ENCODE data around the gene C1QTNF8. TPM values are rescaled to one million over a fixed set of nuclear protein-coding genes. Genes with fewer than 3 reads are reported as not detected.

The C1QTNF8 gene
- total RNA-seq, 1 experiment from 2014 or later, result not detected

GRCh38 chr16:1107731-1108130 lies 11.7 kb upstream of the C1QTNF8 start:
- Mint-ChIP-seq H3K4me3 (ENCODE audit: low read depth, unreplicated experiment) (no peak overlapping the region), H3K27ac (ENCODE audit: unreplicated experiment) (no peak overlapping the region), H3K27me3 (ENCODE audit: unreplicated experiment) (peaks cover 92% of the 10 kb centered on the region), H3K4me1 (ENCODE audit: low read depth, unreplicated experiment) (no peaks in the 10 kb centered on the region), H3K9me3 (ENCODE audit: low read depth, unreplicated experiment) (no peaks in the 10 kb centered on the region), H3K36me3 (ENCODE audit: insufficient read depth, unreplicated experiment) (no peaks in the 10 kb centered on the region)
- intact Hi-C loops (cut with micrococcal nuclease; ENCODE audit: unreplicated experiment), result loop anchor here (2.0 kb wide), 1 partner anchor 85 kb away; no protein-coding TSS in a partner anchor
- no peak for TF ChIP-seq CTCF (IDR thresholded peaks at IDR 0.05; ENCODE audit: unreplicated experiment)
- no peak for DNase-seq
- BruUV-seq (replicated peaks), result no TSS peak
- CTCF ChIA-PET, result no interaction called here

GRCh38 chr16:1107141-1107540 lies 11.1 kb upstream of the C1QTNF8 start:
- Mint-ChIP-seq H3K9me3 (ENCODE audit: low read depth, unreplicated experiment) (no peaks in the 10 kb centered on the region), H3K4me3 (ENCODE audit: low read depth, unreplicated experiment) (no peak overlapping the region), H3K27ac (ENCODE audit: unreplicated experiment) (no peak overlapping the region), H3K27me3 (ENCODE audit: unreplicated experiment) (peaks cover 86% of the 10 kb centered on the region), H3K4me1 (ENCODE audit: low read depth, unreplicated experiment) (no peaks in the 10 kb centered on the region), H3K36me3 (ENCODE audit: insufficient read depth, unreplicated experiment) (no peaks in the 10 kb centered on the region)
- intact Hi-C loops (cut with micrococcal nuclease; ENCODE audit: unreplicated experiment), result loop anchor here (2.0 kb wide), 1 partner anchor 86 kb away; no protein-coding TSS in a partner anchor
- no peak for DNase-seq
- CTCF ChIA-PET, result interaction anchor here (0.8 kb wide), 1 partner anchor 87 kb away, joined by 3 read pairs; no protein-coding TSS in a partner anchor
- no peak for TF ChIP-seq CTCF (IDR thresholded peaks at IDR 0.05; ENCODE audit: unreplicated experiment)
- no TSS peak for BruUV-seq (replicated peaks)

DNA sequence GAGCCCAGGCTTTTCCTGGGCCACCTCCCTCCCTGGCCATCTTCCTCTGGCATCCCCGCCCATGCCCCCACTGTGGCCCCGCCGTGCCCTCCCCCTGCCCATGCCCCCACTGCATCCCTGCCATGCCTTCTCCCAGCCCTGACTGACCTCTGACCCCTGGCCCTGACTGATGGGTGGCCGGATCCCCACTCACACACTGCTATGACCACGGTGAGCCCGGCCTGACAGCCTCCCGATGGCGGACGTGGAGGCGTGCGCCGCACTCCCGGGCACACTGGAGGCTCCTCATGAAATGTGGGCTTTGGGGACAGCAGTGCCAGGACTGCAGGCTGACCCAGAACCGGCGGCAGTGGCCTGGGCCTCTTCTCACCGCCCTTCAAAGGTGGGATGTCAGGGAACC lies 10.6 kb upstream of the C1QTNF8 start:
- no peaks in the 10 kb centered on the region for H3K4me1 Mint-ChIP-seq (ENCODE audit: low read depth, unreplicated experiment)
- H3K9me3 Mint-ChIP-seq (ENCODE audit: low read depth, unreplicated experiment), result no peaks in the 10 kb centered on the region
- TF ChIP-seq CTCF (IDR thresholded peaks at IDR 0.05; ENCODE audit: unreplicated experiment), result no peak
- no TSS peak for BruUV-seq (replicated peaks)
- H3K36me3 Mint-ChIP-seq (ENCODE audit: insufficient read depth, unreplicated experiment), result no peaks in the 10 kb centered on the region
- intact Hi-C loops (cut with micrococcal nuclease; ENCODE audit: unreplicated experiment), result loop anchor here (2.0 kb wide), 1 partner anchor 86 kb away; no protein-coding TSS in a partner anchor
- no peak overlapping the region for H3K27ac Mint-ChIP-seq (ENCODE audit: unreplicated experiment)
- H3K4me3 Mint-ChIP-seq (ENCODE audit: low read depth, unreplicated experiment), result no peak overlapping the region
- H3K27me3 Mint-ChIP-seq (ENCODE audit: unreplicated experiment), result peaks cover 84% of the 10 kb centered on the region
- CTCF ChIA-PET, result interaction anchor here (0.8 to 1.3 kb wide), 2 partner anchors 87 kb away, joined by 3 to 6 read pairs; no protein-coding TSS in a partner anchor
- DNase-seq, result no peak

DNA sequence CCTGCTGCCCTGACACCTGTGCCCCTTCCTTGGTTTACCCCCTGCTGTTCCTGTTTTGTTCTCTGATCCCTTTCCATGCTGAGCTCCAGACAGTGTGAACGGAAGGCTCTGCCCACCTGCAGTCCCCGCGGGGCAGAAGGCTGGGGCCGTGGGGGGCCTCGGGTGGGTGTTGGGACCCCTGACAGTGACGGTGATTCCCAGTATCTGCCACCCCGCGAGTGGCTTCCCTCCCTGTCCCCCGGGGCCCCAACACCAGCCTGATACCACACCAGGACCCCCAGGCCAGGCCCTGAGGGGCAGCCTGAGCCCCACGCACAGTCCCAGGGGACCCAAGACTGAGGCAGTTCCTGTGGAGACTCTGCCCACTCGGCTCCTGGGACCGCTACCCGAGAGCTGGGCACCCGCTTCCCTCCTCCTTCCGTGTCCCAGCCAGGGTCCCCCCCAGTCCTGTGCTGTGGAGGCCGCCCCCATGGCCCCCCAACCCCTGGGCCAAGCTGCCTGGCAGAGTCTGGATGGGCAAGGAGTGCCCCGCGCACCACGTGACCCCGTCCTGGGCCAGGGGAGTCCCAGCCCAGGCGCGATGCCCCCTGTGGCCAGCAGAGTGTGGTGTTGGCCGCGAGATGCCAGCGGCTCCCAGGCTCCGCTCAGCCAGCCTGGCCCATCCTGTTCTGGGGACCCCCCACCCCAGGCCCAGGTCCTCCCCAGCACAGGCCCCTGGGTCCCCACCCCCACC lies 10.0 kb upstream of the C1QTNF8 start:
- Mint-ChIP-seq H3K9me3 (ENCODE audit: low read depth, unreplicated experiment) (no peaks in the 10 kb centered on the region), H3K4me1 (ENCODE audit: low read depth, unreplicated experiment) (no peaks in the 10 kb centered on the region), H3K36me3 (ENCODE audit: insufficient read depth, unreplicated experiment) (no peaks in the 10 kb centered on the region), H3K4me3 (ENCODE audit: low read depth, unreplicated experiment) (no peak overlapping the region), H3K27me3 (ENCODE audit: unreplicated experiment) (peaks cover 84% of the 10 kb centered on the region), H3K27ac (ENCODE audit: unreplicated experiment) (no peak overlapping the region)
- BruUV-seq (replicated peaks), result no TSS peak
- intact Hi-C loops (cut with micrococcal nuclease; ENCODE audit: unreplicated experiment), result loop anchor here (2.0 kb wide), 1 partner anchor 87 kb away; no protein-coding TSS in a partner anchor
- DNase-seq, result peak; percentile 91
- TF ChIP-seq CTCF (IDR thresholded peaks at IDR 0.05; ENCODE audit: unreplicated experiment), result peak; percentile 94
- CTCF ChIA-PET, result interaction anchor here (0.5 to 1.3 kb wide), 4 partner anchors 82 to 315 kb away, joined by 3 to 6 read pairs (median 4); partner anchors contain the start of gene UQCC4
